Activated naive CD4-positive, alpha-beta T cell treated with anti-CD3 and anti-CD28 coated beads, Interleukin-2, amount 50 U/mL, for 72 hours (primary cell): ENCODE results near the gene PKNOX1. TPM values are rescaled to one million over a fixed set of nuclear protein-coding genes. Genes with fewer than 3 reads are reported as not detected.
A peak's percentile ranks its signal among the peaks of the same experiment; 100 is the strongest.
"Not testable (repeated sequence)": the region's sequence is repeated elsewhere in the genome, so short reads cannot be mapped to it uniquely, and the experiment has no call there.

Source experiments
- ATAC-seq, 2 donors: fragments of 150-1000 bp; cut with Tn5 transposase; 2 replicates each; pipeline ENCODE4 v1.10.0; 2021; ENCODE audit warnings: mild to moderate bottlenecking in 2 of 2, moderate library complexity in 2 of 2
- DNase-seq, 2 donors: peaks; one replicate each; pipeline ENCODE4 v3.0.0; 2021 to 2022; ENCODE audit warnings: low spot score in 2 of 2
- H3K27ac Mint-ChIP-seq, 2 donors: one replicate each; pipeline ENCODE4 v1.8.0; 2022; ENCODE audit warnings: mild to moderate bottlenecking in 2 of 2, mixed read lengths in 2 of 2
- H3K36me3 Mint-ChIP-seq, 2 donors: one replicate each; pipeline ENCODE4 v1.8.0; 2022; ENCODE audit warnings: mixed read lengths in 2 of 2
- H3K9me3 Mint-ChIP-seq, 2 donors: one replicate each; pipeline ENCODE4 v1.8.0; 2022; ENCODE audit warnings: mixed read lengths in 2 of 2
- total RNA-seq, 2 donors: library from RNA; stranded (reverse); gene quantifications; one replicate each; pipeline ENCODE4 v1.2.3, GENCODE V29; 2022

PKNOX1 gene
- total RNA-seq, 2 donors from 2014 or later: 16.0 to 20.2 TPM

- DNase-seq: peak in 1 of 2 donors; percentile 11
- H3K9me3 Mint-ChIP-seq, H3K36me3 Mint-ChIP-seq: not testable (repeated sequence)
- peak overlapping the region; percentile 87 to 91 for H3K27ac Mint-ChIP-seq
- ATAC-seq: peak; percentile 52 to 69
Observed at GRCh38 chr21:43045165-43045875, 71.0 kb downstream of the PKNOX1 start.

DNA sequence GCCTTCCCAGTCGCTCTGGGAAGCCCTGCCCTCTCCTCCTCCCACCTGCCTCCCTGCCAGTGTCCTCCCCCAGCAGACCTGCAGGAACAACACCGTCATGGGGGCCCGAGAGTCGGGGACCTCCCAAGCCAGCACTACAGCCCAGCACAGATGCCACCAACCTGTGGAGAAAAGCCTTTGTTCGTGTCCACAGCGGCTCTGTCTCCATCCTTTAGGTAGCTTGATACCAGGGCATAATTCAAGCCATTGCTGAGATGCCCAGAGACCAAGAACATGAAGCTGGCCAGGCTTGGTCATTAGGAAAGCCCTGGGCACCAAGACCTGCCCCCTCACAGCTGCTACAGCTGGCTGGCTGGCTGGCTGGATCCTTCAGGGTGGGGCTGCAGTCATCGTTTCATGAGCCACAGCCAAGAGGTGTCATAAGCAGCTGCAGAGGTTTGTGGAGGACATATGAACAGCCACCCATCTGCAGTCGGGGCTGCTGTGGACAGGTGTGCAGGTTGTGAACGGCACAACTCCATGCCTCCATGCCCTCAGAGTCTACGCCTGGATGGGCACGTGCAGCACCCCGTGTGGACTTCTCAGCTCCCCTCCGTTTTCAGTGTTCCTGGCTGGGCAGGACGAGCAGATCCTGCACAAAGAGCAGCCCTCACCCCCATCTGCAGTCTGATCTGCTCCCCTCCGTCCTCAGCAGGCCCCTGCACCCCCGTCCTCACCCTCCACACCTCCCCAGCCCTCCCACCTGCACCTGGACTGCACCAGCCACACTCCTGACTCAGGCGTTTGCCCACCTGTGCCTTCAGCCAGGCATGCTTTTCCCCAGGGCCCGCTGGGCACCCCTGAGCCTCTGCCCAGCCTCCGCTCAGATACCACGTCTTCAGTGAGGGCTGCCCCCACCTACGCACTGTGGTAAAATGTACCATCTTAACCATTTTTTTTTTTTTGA is 71.8 kb downstream of the PKNOX1 start:
- H3K9me3 Mint-ChIP-seq, H3K36me3 Mint-ChIP-seq, DNase-seq: not testable (repeated sequence)
- peak overlapping the region in 1 of 2 donors; percentile 91 for H3K27ac Mint-ChIP-seq
- peak; percentile 44 to 50 for ATAC-seq

DNA sequence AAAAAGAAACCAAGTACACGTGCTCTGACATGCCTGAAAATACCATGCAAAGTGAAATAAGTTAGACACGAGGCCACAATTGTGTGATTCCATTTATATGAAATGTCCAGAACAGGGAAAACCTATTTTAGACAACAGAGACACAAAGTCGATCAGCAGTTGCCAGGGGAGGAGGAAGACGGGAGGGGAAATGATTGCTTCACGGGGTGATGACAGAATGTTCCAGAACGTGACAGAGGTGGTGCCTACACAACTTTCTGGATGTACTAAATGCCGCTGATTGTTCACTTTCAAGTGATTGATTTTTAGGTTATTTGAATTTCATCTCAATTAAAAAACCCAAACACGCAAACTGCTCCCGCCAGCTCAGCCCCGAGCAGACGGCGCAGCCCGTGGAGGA is 78.8 kb downstream of the PKNOX1 start:
- not testable (repeated sequence) for H3K36me3 Mint-ChIP-seq, H3K9me3 Mint-ChIP-seq, ATAC-seq, H3K27ac Mint-ChIP-seq, DNase-seq

GRCh38 chr21:43062955-43063664 is 88.7 kb downstream of the PKNOX1 start:
- not testable (repeated sequence) for H3K36me3 Mint-ChIP-seq, DNase-seq, H3K9me3 Mint-ChIP-seq, H3K27ac Mint-ChIP-seq, ATAC-seq

- not testable (repeated sequence) for H3K9me3 Mint-ChIP-seq, ATAC-seq, DNase-seq, H3K27ac Mint-ChIP-seq, H3K36me3 Mint-ChIP-seq
Observed at GRCh38 chr21:43064265-43064917, 90.0 kb downstream of the PKNOX1 start.

DNA sequence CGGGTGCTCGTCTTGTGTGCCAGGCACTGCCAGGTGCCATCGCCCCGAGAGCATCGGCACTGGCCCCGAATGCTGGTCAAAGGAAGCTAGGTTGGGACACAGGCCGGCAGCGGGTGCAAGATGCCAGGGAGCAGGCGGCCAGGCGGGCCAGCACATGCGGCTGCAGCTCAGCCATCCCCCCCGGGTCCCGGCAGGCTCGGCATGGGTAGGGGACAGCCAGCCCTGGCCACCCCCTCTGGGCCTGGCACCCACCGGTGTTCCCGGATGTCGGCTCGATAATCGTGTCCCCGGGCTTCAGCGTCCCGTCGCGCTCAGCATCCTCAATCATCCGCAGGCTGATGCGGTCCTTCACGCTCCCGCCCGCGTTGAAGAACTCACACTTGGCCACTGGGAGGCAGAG is 91.6 kb downstream of the PKNOX1 start:
- H3K36me3 Mint-ChIP-seq, H3K27ac Mint-ChIP-seq, DNase-seq, ATAC-seq, H3K9me3 Mint-ChIP-seq: not testable (repeated sequence)

DNA sequence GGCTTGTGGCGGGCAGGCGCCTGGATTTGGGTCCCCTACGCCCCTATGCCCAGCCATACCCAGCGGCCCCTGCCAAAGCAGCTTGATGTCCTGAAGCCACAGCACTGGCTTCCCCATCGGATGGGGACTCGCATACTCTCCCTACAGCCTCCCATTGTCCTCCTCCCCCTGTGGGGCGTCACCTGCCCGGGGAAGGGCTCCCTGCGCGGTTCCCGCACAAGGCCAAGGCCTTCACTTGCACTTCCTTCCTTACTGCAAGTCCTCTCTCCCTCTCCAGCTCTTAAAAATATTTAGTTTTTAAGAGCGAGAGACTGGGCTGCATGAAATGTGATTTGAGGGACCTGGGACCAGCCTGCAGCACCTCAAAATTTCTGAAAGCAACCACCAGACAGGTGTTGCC is 92.3 kb downstream of the PKNOX1 start:
- H3K36me3 Mint-ChIP-seq, H3K27ac Mint-ChIP-seq, DNase-seq, H3K9me3 Mint-ChIP-seq, ATAC-seq: not testable (repeated sequence)

GRCh38 chr21:43068065-43068464 is 93.7 kb downstream of the PKNOX1 start:
- H3K27ac Mint-ChIP-seq, H3K9me3 Mint-ChIP-seq, H3K36me3 Mint-ChIP-seq, DNase-seq, ATAC-seq: not testable (repeated sequence)

- not testable (repeated sequence) for ATAC-seq, H3K36me3 Mint-ChIP-seq
Observed at GRCh38 chr21:43069682-43070081, 95.3 kb downstream of the PKNOX1 start.

GRCh38 chr21:43072742-43073141 is 98.4 kb downstream of the PKNOX1 start:
- not testable (repeated sequence) for DNase-seq, H3K9me3 Mint-ChIP-seq, ATAC-seq, H3K36me3 Mint-ChIP-seq, H3K27ac Mint-ChIP-seq

More at GRCh38 chr21:43069682-43070081, 95.3 kb downstream of the PKNOX1 start:
- not testable (repeated sequence) for H3K27ac Mint-ChIP-seq, DNase-seq, H3K9me3 Mint-ChIP-seq

DNA sequence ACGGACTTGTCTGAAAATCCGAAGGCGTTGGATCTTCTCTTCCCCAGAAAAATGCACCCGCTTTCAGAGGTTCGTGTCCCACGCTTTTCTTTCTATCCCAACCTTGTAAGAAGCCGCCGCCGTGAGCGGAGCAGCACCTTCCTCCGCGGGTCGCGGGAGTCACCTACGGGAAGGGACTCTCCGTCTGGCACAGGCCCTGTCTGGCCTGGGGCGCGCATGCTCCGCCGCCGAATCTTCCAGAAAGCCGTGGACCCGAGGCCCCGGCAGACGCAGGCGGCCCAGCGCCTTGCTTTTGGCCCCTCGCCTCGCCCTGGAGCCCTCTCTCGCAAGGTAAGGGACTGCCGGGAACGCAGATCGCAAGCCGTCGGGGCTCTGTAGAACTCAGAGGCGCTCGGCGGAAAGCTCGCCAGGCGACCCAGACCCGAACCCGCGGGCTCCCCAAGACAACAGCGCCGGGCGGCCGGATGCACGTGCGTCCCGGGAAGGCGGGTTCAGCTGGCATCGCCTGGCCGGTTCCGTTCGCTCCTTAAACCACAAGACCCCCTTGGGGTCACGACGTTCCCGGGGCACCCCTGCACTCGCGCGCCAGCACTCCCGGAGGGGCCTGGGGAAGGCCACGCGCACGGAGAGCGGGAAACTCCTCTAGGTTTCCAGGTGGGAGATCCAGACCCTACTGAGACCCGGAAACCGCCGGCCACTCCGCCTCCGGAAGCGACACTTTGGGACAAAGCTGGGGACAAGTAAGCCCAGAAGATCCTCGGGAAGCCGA is 100.2 kb downstream of the PKNOX1 start:
- not testable (repeated sequence) for H3K36me3 Mint-ChIP-seq, H3K9me3 Mint-ChIP-seq, ATAC-seq

GRCh38 chr21:43075170-43076022 is 101.0 kb downstream of the PKNOX1 start, which contains the start of gene CBS:
Gene CBS (minus strand): TSS chr21:43075835. CDS start chr21:43072193, 3,642 bp downstream.
- peak; percentile 39 to 77 for ATAC-seq
- not testable (repeated sequence) for H3K36me3 Mint-ChIP-seq, DNase-seq, H3K9me3 Mint-ChIP-seq, H3K27ac Mint-ChIP-seq

More for the DNA sequence above, 100.2 kb downstream of the PKNOX1 start:
- H3K27ac Mint-ChIP-seq, DNase-seq: not testable (repeated sequence)

GRCh38 chr21:43076023-43076637 is 101.8 kb downstream of the PKNOX1 start:
- H3K36me3 Mint-ChIP-seq, DNase-seq, H3K27ac Mint-ChIP-seq, H3K9me3 Mint-ChIP-seq: not testable (repeated sequence)
- ATAC-seq: peak in 1 of 2 donors; percentile 46

GRCh38 chr21:43076643-43077042 is 102.3 kb downstream of the PKNOX1 start:
- not testable (repeated sequence) for H3K27ac Mint-ChIP-seq, DNase-seq, H3K9me3 Mint-ChIP-seq, ATAC-seq, H3K36me3 Mint-ChIP-seq
